WTC11 (cell line): Measurements from ENCODE around the gene CAST. TPM values are rescaled to one million over a fixed set of nuclear protein-coding genes. Genes with fewer than 3 reads are reported as not detected.

ENCODE experiments used
- ATAC-seq: fragments of 200-7000 bp; cut with Tn5 transposase; 2 replicates; pipeline ENCODE4 v1.10.0; 2021; ENCODE audit warnings: mild to moderate bottlenecking, moderate library complexity
- CTCF ChIA-PET: fragments of 300-600 bp; sonication (Branson Sonifier 250); formaldehyde crosslinking; loops from one replicate; lab custom pipeline; 2021; ENCODE audit warnings: antibody characterized with exemption; lab: Charles Lee
- POLR2A ChIA-PET: fragments of 350-600 bp; sonication (Branson Sonifier 250); formaldehyde crosslinking; loops from one replicate; lab custom pipeline; 2021; ENCODE audit warnings: antibody characterized with exemption; lab: Charles Lee
- DNase-seq: peaks from one replicate; pipeline ENCODE4 v3.0.0; 2021; ENCODE audit warnings: low spot score
- H3K27ac Mint-ChIP-seq: 2 replicates; pipeline ENCODE4 v1.8.0; 2021; ENCODE audit warnings: mixed read lengths
- H3K27me3 Mint-ChIP-seq: 2 replicates; pipeline ENCODE4 v1.8.0; 2021; ENCODE audit warnings: low read depth, mild to moderate bottlenecking, moderate library complexity, mixed read lengths
- H3K36me3 Mint-ChIP-seq: 2 replicates; pipeline ENCODE4 v1.8.0; 2021; ENCODE audit warnings: mixed read lengths
- H3K4me1 Mint-ChIP-seq: 2 replicates; pipeline ENCODE4 v1.8.0; 2022; ENCODE audit warnings: mixed read lengths
- H3K4me3 Mint-ChIP-seq: 2 replicates; pipeline ENCODE4 v1.8.0; 2021; ENCODE audit warnings: mild to moderate bottlenecking, moderate library complexity, mixed read lengths
- H3K9me3 Mint-ChIP-seq: 2 replicates; pipeline ENCODE4 v1.8.0; 2021; ENCODE audit warnings: mixed read lengths
- ATF1 ChIP-seq: sonication (generic); formaldehyde crosslinking; IDR thresholded peaks from 2 replicates; pipeline ENCODE4 v1.8.1; 2023; ENCODE audit warnings: mild to moderate bottlenecking, moderate library complexity, missing genetic modification reagents
- ATF6 ChIP-seq: sonication (generic); formaldehyde crosslinking; IDR thresholded peaks from 2 replicates; pipeline ENCODE4 v1.8.1; 2023; ENCODE audit warnings: mild to moderate bottlenecking, missing genetic modification reagents
- MYBL2 ChIP-seq: sonication (generic); formaldehyde crosslinking; IDR thresholded peaks from 2 replicates; pipeline ENCODE4 v1.8.1; 2023; ENCODE audit warnings: mild to moderate bottlenecking, moderate library complexity, missing genetic modification reagents
- NFYB ChIP-seq: sonication (generic); formaldehyde crosslinking; conservative IDR thresholded peaks from 2 replicates; pipeline ENCODE4 v1.8.0; 2022; ENCODE audit warnings: low read depth, missing genetic modification reagents
- RORB ChIP-seq: fragments of 250-450 bp; sonication (Bioruptor Pico); IDR thresholded peaks from 2 replicates; pipeline ENCODE4 v1.9.0; 2021; ENCODE audit warnings: mild to moderate bottlenecking
- TCF7 ChIP-seq: sonication (generic); formaldehyde crosslinking; IDR thresholded peaks from 2 replicates; pipeline ENCODE4 v1.8.0; 2022; ENCODE audit warnings: mild to moderate bottlenecking, low read depth, missing genetic modification reagents, moderate library complexity
- ZBTB43 ChIP-seq: sonication (generic); formaldehyde crosslinking; IDR thresholded peaks from 2 replicates; pipeline ENCODE4 v1.8.1; 2023; ENCODE audit warnings: mild to moderate bottlenecking, missing genetic modification reagents
- ZNF121 ChIP-seq: sonication (generic); formaldehyde crosslinking; IDR thresholded peaks from 2 replicates; pipeline ENCODE4 v1.8.0; 2023; ENCODE audit warnings: missing genetic modification reagents
- ZNF425 ChIP-seq: fragments of 250-450 bp; sonication (Bioruptor Pico); conservative IDR thresholded peaks from 2 replicates; pipeline ENCODE4 v1.9.0; 2021; ENCODE audit warnings: mild to moderate bottlenecking
- total RNA-seq: library from RNA; stranded (reverse); gene quantifications from 3 replicates; pipeline ENCODE4 v1.2.3, GENCODE V29; 2021
- TF ChIP-seq, protein P1 (sequence below): fragments of 200-600 bp; IDR thresholded peaks from 2 replicates; pipeline ENCODE4 v1.8.0; 2022; ENCODE audit warnings: antibody characterized with exemption
- TF ChIP-seq, protein P2 (sequence below): fragments of 250-450 bp; sonication (Bioruptor Pico); IDR thresholded peaks from 2 replicates; pipeline ENCODE4 v1.9.0; 2021; ENCODE audit warnings: mild to moderate bottlenecking
- TF ChIP-seq, protein P3 (sequence below): sonication (generic); formaldehyde crosslinking; IDR thresholded peaks from 2 replicates; pipeline ENCODE4 v1.8.0; 2023; ENCODE audit warnings: missing genetic modification reagents

The CAST gene
- total RNA-seq, 1 experiment from 2014 or later: 40.0 TPM

DNA sequence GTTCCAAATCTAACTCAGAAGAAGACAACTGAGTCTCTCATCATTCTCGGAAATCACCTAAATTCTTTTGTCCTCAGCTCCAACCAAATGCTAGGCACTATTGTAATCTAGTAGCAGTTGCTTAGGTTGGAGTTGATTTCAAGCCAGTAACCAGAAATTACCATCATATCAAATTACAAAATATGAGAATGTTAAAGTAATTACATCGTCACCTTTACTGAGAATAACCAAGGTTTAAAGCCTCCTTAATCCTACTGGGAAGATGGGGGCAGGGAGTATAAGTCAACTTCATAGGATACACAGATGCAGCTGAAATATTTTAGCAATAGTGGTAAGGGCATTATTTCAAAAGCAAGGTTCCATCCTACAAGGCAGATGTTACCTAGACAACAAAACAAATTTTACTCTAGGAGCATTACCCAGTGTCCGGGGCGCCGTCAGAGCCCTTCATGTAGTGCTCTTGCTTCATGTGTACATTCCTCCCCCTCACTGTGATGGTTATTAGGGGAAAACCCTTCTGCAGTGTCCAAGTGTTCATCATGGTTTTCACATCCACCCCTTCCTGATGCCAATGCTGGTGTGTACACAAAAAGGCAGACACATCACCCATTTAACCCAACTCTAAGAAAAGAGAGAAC is 126.1 kb downstream of the CAST start:
- H3K9me3 Mint-ChIP-seq: no peaks in the 10 kb centered on the region
- no peaks in the 10 kb centered on the region for H3K27me3 Mint-ChIP-seq
- no peak for DNase-seq
- ATAC-seq: no peak
- no peak overlapping the region for H3K27ac Mint-ChIP-seq
- TF ChIP-seq, protein P1, sequence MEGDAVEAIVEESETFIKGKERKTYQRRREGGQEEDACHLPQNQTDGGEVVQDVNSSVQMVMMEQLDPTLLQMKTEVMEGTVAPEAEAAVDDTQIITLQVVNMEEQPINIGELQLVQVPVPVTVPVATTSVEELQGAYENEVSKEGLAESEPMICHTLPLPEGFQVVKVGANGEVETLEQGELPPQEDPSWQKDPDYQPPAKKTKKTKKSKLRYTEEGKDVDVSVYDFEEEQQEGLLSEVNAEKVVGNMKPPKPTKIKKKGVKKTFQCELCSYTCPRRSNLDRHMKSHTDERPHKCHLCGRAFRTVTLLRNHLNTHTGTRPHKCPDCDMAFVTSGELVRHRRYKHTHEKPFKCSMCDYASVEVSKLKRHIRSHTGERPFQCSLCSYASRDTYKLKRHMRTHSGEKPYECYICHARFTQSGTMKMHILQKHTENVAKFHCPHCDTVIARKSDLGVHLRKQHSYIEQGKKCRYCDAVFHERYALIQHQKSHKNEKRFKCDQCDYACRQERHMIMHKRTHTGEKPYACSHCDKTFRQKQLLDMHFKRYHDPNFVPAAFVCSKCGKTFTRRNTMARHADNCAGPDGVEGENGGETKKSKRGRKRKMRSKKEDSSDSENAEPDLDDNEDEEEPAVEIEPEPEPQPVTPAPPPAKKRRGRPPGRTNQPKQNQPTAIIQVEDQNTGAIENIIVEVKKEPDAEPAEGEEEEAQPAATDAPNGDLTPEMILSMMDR: no peak
- TF ChIP-seq, protein P2, sequence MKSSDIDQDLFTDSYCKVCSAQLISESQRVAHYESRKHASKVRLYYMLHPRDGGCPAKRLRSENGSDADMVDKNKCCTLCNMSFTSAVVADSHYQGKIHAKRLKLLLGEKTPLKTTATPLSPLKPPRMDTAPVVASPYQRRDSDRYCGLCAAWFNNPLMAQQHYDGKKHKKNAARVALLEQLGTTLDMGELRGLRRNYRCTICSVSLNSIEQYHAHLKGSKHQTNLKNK (CRISPR knock-in tag): no peak
- TF ChIP-seq ATF1 (CRISPR knock-in tag) (no peak), RORB (CRISPR knock-in tag) (no peak), ZNF425 (CRISPR knock-in tag) (no peak)
- TF ChIP-seq, protein P3, sequence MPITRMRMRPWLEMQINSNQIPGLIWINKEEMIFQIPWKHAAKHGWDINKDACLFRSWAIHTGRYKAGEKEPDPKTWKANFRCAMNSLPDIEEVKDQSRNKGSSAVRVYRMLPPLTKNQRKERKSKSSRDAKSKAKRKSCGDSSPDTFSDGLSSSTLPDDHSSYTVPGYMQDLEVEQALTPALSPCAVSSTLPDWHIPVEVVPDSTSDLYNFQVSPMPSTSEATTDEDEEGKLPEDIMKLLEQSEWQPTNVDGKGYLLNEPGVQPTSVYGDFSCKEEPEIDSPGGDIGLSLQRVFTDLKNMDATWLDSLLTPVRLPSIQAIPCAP (CRISPR knock-in tag): no peak
- H3K36me3 Mint-ChIP-seq: peaks cover 5% of the 10 kb centered on the region
- no peak overlapping the region for H3K4me3 Mint-ChIP-seq
- ChIA-PET CTCF (interaction anchor here (2.8 kb wide), 1 partner anchor 36 kb away, joined by 9 read pairs; no protein-coding TSS in a partner anchor), POLR2A (no interaction called here)
- peaks cover 10% of the 10 kb centered on the region for H3K4me1 Mint-ChIP-seq

- DNase-seq (no peak), ATAC-seq (no peak)
- POLR2A ChIA-PET: no interaction called here
- TF ChIP-seq ATF6 (CRISPR knock-in tag) (no peak), ZNF121 (CRISPR knock-in tag) (no peak), ATF1 (CRISPR knock-in tag) (no peak), MYBL2 (CRISPR knock-in tag) (no peak), TCF7 (CRISPR knock-in tag) (no peak), ZBTB43 (no peak), NFYB (CRISPR knock-in tag) (no peak)
- H3K4me3 Mint-ChIP-seq: no peak overlapping the region
- CTCF ChIA-PET: interaction anchor here (2.8 kb wide), 1 partner anchor 37 kb away, joined by 9 read pairs; no protein-coding TSS in a partner anchor
- peaks cover 10% of the 10 kb centered on the region for H3K4me1 Mint-ChIP-seq
- H3K36me3 Mint-ChIP-seq: peaks cover 3% of the 10 kb centered on the region; the same call in 1 of the 2 replicates
- H3K9me3 Mint-ChIP-seq: no peaks in the 10 kb centered on the region
- H3K27ac Mint-ChIP-seq: no peak overlapping the region
- no peaks in the 10 kb centered on the region for H3K27me3 Mint-ChIP-seq
Measured at GRCh38 chr5:96789794-96790330, 127.7 kb downstream of the CAST start.
